K562 (cell line): ENCODE data around the gene RPL26. TPM values are rescaled to one million over a fixed set of nuclear protein-coding genes. Genes with fewer than 3 reads are reported as not detected.

ENCODE experiments used
- ADNP ChIP-seq: fragments of 200-800 bp; sonication (Bioruptor generic); IDR thresholded peaks from 2 replicates; pipeline ENCODE4 v1.6.1; 2016; ENCODE audit warnings: missing genetic modification characterization, missing compliant biosample characterization
- DMBX1 ChIP-seq: fragments of 250-450 bp; sonication (Bioruptor Pico); IDR thresholded peaks from 2 replicates; pipeline ENCODE4 v1.8.0; 2022; ENCODE audit warnings: inconsistent platforms, mild to moderate bottlenecking, moderate library complexity, borderline replicate concordance
- ERF ChIP-seq: fragments of 450-650 bp; formaldehyde crosslinking; IDR thresholded peaks from 2 replicates; pipeline ENCODE4 v1.4.0; 2020; ENCODE audit warnings: mild to moderate bottlenecking, mixed read lengths
- ESRRB ChIP-seq: fragments of 250-450 bp; sonication (Bioruptor Pico); IDR thresholded peaks from 2 replicates; pipeline ENCODE4 v1.5.0; 2020; ENCODE audit warnings: mild to moderate bottlenecking, moderate library complexity, borderline replicate concordance
- ETV1 ChIP-seq: fragments of 450-650 bp; conservative IDR thresholded peaks from 2 replicates; pipeline ENCODE4 v1.6.1; 2016; ENCODE audit warnings: missing genetic modification characterization, control low read depth, low read depth, missing compliant biosample characterization
- FOXJ2 ChIP-seq: fragments of 200-800 bp; sonication (Bioruptor generic); IDR thresholded peaks from 2 replicates; pipeline ENCODE4 v1.6.1; 2016; ENCODE audit warnings: missing genetic modification characterization, missing compliant biosample characterization
- GATAD2B ChIP-seq: fragments of 450-650 bp; IDR thresholded peaks from 2 replicates; pipeline ENCODE4 v1.6.1; 2017; ENCODE audit warnings: mild to moderate bottlenecking, borderline replicate concordance
- HNRNPUL1 ChIP-seq: fragments of 200-400 bp; formaldehyde crosslinking; IDR thresholded peaks from 2 replicates; pipeline ENCODE4 v1.6.1; 2017; ENCODE audit warnings: low read length
- KLF6 ChIP-seq: fragments of 250-450 bp; sonication (Bioruptor Pico); IDR thresholded peaks from 2 replicates; pipeline ENCODE4 v1.4.0; 2020; ENCODE audit warnings: mild to moderate bottlenecking, moderate library complexity, borderline replicate concordance
- MTA2 ChIP-seq: fragments of 450-650 bp; IDR thresholded peaks from 2 replicates; pipeline ENCODE4 v1.6.1; 2016; ENCODE audit warnings: low read depth
- NBN ChIP-seq: fragments of 450-650 bp; IDR thresholded peaks from 2 replicates; pipeline ENCODE4 v1.6.1; 2016; ENCODE audit warnings: low read depth, mild to moderate bottlenecking
- NFIC ChIP-seq: fragments of 450-650 bp; IDR thresholded peaks from 2 replicates; pipeline ENCODE4 v1.6.1; 2017; ENCODE audit warnings: mild to moderate bottlenecking, inconsistent platforms
- PTRF ChIP-seq: fragments of 450-650 bp; IDR thresholded peaks from 2 replicates; pipeline ENCODE4 v1.6.1; 2016; ENCODE audit warnings: mild to moderate bottlenecking, missing genetic modification characterization, missing compliant biosample characterization
- TARDBP ChIP-seq: fragments of 450-650 bp; IDR thresholded peaks from 2 replicates; pipeline ENCODE4 v1.6.1; 2016
- ZBED1 ChIP-seq: IDR thresholded peaks from 2 replicates; pipeline ENCODE4 v1.6.1; 2014
- ZNF224 ChIP-seq: sonication (generic); formaldehyde crosslinking; IDR thresholded peaks from 2 replicates; pipeline ENCODE4 v1.8.0; 2022; ENCODE audit warnings: mild to moderate bottlenecking, missing genetic modification reagents
- ZNF384 ChIP-seq: IDR thresholded peaks from 2 replicates; pipeline ENCODE4 v1.6.1; 2012; ENCODE audit warnings: low read depth, low read length, improper control_type of control experiment
- ZNF444 ChIP-seq: fragments of 250-450 bp; sonication (Bioruptor Pico); IDR thresholded peaks from 2 replicates; pipeline ENCODE4 v1.4.0; 2020; ENCODE audit warnings: mild to moderate bottlenecking, moderate library complexity
- ZNF584 ChIP-seq: fragments of 200-800 bp; sonication (Bioruptor generic); IDR thresholded peaks from 2 replicates; pipeline ENCODE4 v1.6.1; 2016; ENCODE audit warnings: low read depth, mild to moderate bottlenecking, missing genetic modification characterization, missing compliant biosample characterization
- ZNF655 ChIP-seq: fragments of 250-450 bp; sonication (Bioruptor Pico); IDR thresholded peaks from 2 replicates; pipeline ENCODE4 v1.5.0; 2021
- polyA plus RNA-seq, 8 experiments: library from polyadenylated mRNA; depleted of rRNA in 4 of 8; stranded (reverse) in 5 of 8; unstranded in 3 of 8; fragments of >200 nt; fragmentation: Nextera tagmentation in 2 of 8; fragmentation: Illumina TruSeq in 1 of 8; extraction: Ambion mirVana in 2 of 8; extraction: Trizol in 1 of 8; gene quantifications; 2 replicates each; pipeline versions ENCODE4 v1.2.1 to v1.2.3, GENCODE V29; 2011 to 2014; ENCODE audit warnings: inconsistent platforms in 1 of 8, missing spikeins in 1 of 8
- total RNA-seq, 7 experiments: library from RNA; depleted of rRNA in 6 of 7; stranded (reverse); fragments of >200 nt in 6 of 7; fragmentation: Illumina TruSeq in 2 of 7; extraction: Trizol in 2 of 7; gene quantifications; 2 replicates each; pipeline versions ENCODE4 v1.2.1 to v1.2.3, GENCODE V29; 2011 to 2021; ENCODE audit warnings: low replicate concordance in 1 of 7
- TF ChIP-seq, protein P1 (sequence below), 2 experiments: fragments of 450-650 bp; IDR thresholded peaks; 2 replicates each; pipeline ENCODE4 v1.6.1; 2016
- TF ChIP-seq, protein P2 (sequence below): fragments of 450-650 bp; IDR thresholded peaks from 2 replicates; pipeline ENCODE4 v1.6.1; 2016; ENCODE audit warnings: mild to moderate bottlenecking
- TF ChIP-seq, protein P3 (sequence below): sonication (generic); formaldehyde crosslinking; IDR thresholded peaks from 2 replicates; pipeline ENCODE4 v1.8.0; 2022; ENCODE audit warnings: mild to moderate bottlenecking, missing genetic modification reagents

RPL26 gene
- total and polyA plus RNA-seq, 9 of the 15 experiments (the other 6 are each of a cell fraction or from before 2014, with no cell fraction given) = 1,474 to 4,074 (median 2,904) TPM

GRCh38 chr17:8420041-8420934 lies 37.3 kb upstream of the RPL26 start (continued):
- TF ChIP-seq, protein P1, sequence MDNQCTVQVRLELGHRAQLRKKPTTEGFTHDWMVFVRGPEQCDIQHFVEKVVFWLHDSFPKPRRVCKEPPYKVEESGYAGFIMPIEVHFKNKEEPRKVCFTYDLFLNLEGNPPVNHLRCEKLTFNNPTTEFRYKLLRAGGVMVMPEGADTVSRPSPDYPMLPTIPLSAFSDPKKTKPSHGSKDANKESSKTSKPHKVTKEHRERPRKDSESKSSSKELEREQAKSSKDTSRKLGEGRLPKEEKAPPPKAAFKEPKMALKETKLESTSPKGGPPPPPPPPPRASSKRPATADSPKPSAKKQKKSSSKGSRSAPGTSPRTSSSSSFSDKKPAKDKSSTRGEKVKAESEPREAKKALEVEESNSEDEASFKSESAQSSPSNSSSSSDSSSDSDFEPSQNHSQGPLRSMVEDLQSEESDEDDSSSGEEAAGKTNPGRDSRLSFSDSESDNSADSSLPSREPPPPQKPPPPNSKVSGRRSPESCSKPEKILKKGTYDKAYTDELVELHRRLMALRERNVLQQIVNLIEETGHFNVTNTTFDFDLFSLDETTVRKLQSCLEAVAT (IDR thresholded peaks at IDR 0.05) = no peak
- TF ChIP-seq NFIC (peak; percentile 99), ZNF584 (CRISPR knock-in tag) (peak; percentile 41; the same call in 1 of the 2 replicates), ZNF655 (CRISPR knock-in tag) (no peak), PTRF (tag) (no peak), ETV1 (tag) (0 out of 2 replicates have a peak, but pooled peaks have one; percentile 30), ZNF444 (no peak), ZNF384 (peak; percentile 78), ZNF224 (CRISPR knock-in tag) (no peak), ESRRB (CRISPR knock-in tag) (no peak), FOXJ2 (tag) (peak; percentile 96), HNRNPUL1 (no peak), ERF (no peak), TARDBP (peak; percentile 47; the same call in 1 of the 2 replicates), ZBED1 (0 out of 2 replicates have a peak, but pooled peaks have one; percentile 65), MTA2 (peak; percentile 86), NBN (peak; percentile 83; the same call in 1 of the 2 replicates), ADNP (0 out of 2 replicates have a peak, but pooled peaks have one; percentile 13), GATAD2B (no peak), DMBX1 (CRISPR knock-in tag) (no peak), KLF6 (CRISPR knock-in tag) (no peak)
- TF ChIP-seq, protein P2, sequence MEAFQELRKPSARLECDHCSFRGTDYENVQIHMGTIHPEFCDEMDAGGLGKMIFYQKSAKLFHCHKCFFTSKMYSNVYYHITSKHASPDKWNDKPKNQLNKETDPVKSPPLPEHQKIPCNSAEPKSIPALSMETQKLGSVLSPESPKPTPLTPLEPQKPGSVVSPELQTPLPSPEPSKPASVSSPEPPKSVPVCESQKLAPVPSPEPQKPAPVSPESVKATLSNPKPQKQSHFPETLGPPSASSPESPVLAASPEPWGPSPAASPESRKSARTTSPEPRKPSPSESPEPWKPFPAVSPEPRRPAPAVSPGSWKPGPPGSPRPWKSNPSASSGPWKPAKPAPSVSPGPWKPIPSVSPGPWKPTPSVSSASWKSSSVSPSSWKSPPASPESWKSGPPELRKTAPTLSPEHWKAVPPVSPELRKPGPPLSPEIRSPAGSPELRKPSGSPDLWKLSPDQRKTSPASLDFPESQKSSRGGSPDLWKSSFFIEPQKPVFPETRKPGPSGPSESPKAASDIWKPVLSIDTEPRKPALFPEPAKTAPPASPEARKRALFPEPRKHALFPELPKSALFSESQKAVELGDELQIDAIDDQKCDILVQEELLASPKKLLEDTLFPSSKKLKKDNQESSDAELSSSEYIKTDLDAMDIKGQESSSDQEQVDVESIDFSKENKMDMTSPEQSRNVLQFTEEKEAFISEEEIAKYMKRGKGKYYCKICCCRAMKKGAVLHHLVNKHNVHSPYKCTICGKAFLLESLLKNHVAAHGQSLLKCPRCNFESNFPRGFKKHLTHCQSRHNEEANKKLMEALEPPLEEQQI = 0 out of 2 replicates have a peak, but pooled peaks have one; percentile 24
- TF ChIP-seq, protein P3, sequence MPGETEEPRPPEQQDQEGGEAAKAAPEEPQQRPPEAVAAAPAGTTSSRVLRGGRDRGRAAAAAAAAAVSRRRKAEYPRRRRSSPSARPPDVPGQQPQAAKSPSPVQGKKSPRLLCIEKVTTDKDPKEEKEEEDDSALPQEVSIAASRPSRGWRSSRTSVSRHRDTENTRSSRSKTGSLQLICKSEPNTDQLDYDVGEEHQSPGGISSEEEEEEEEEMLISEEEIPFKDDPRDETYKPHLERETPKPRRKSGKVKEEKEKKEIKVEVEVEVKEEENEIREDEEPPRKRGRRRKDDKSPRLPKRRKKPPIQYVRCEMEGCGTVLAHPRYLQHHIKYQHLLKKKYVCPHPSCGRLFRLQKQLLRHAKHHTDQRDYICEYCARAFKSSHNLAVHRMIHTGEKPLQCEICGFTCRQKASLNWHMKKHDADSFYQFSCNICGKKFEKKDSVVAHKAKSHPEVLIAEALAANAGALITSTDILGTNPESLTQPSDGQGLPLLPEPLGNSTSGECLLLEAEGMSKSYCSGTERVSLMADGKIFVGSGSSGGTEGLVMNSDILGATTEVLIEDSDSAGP (CRISPR knock-in tag) = no peak
